ENCODE results near the gene UBE2H. TPM values are rescaled to one million over a fixed set of nuclear protein-coding genes. Genes with fewer than 3 reads are reported as not detected.

Gene UBE2H
- polyA plus RNA-seq, 1 of the 3 experiments (the other 2 are of a cell fraction) = 129 TPM

DNA sequence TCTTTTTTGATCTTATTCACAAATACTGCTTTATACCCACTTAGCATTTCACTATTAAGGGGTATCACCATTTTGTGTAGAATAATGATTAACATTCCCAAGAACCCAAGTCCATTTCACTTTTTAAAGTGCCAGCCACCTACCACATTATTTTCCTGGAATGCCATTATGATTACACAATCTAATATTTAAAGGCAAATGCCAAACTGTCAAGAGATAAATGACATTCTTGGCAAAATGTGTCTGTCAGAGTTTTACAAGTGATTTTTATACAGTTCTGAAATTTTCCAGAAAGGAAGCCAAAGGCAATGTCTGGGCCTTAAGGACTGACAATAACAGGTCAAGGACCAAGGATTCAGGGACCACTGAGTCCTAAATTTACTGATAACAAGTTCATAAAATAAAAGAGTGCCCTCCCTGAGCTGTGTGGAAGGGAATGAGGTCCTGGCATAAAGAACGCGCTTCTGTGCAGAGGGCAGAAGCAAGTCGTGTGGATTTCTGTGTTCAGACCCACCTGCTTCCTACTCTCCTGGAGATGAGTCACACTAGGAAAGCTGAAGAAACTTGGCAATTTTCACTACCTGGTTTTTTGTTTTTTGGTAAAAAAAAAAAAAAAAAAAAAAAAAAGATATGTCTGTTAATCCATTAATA lies 66.5 kb downstream of the UBE2H start:
- POLR2A ChIA-PET = no interaction called here
- no peak overlapping the region for H3K4me3 ChIP-seq (ENCODE audit: low read depth in 2 of 2, low read length in 1 of 2)

More for the DNA sequence above, 66.5 kb downstream of the UBE2H start:
- CTCF ChIA-PET = no interaction called here
- WGBS (ENCODE audit: low lambda C conversion rate) = 79% methylated on average over 3 of the region's 3 CpGs
- Histone ChIP-seq H2AFZ (ENCODE audit: low read depth) (no peak overlapping the region), H3K79me2 (ENCODE audit: insufficient read depth) (peaks cover 92% of the 10 kb centered on the region), H3K4me2 (no peak overlapping the region; the same call in 1 of the 2 replicates), H3K9ac (no peak overlapping the region), H3F3A (replicated peaks; ENCODE audit: insufficient read depth) (peaks cover 40% of the 10 kb centered on the region), H3K4me1 (ENCODE audit: control insufficient read depth in 1 of 2, insufficient read depth in 2 of 2, low read depth in 1 of 2, low read length in 1 of 2) (peaks cover 18 to 29% of the 10 kb centered on the region in 2 experiments), H3K36me3 (replicated peaks in 1 of 2; ENCODE audit: control insufficient read depth in 1 of 2, insufficient read depth in 2 of 2, low read length in 1 of 2) (peaks cover 0 to 40% of the 10 kb centered on the region in 2 experiments), H3K9me3 (no peaks in the 10 kb centered on the region), H4K20me1 (ENCODE audit: insufficient read depth) (no peaks in the 10 kb centered on the region; the same call in 1 of the 2 replicates), H3K9me2 (no peaks in the 10 kb centered on the region), H3K27me3 (ENCODE audit: insufficient read depth) (no peaks in the 10 kb centered on the region), H3K27ac (ENCODE audit: low read depth in 2 of 2, low read length in 1 of 2) (peak overlapping the region; percentile 5 to 36)
- peak; percentile 17; the same call in 1 of the 2 replicates for TF ChIP-seq JUND (IDR thresholded peaks at IDR 0.05)
- TF ChIP-seq, protein P1, sequence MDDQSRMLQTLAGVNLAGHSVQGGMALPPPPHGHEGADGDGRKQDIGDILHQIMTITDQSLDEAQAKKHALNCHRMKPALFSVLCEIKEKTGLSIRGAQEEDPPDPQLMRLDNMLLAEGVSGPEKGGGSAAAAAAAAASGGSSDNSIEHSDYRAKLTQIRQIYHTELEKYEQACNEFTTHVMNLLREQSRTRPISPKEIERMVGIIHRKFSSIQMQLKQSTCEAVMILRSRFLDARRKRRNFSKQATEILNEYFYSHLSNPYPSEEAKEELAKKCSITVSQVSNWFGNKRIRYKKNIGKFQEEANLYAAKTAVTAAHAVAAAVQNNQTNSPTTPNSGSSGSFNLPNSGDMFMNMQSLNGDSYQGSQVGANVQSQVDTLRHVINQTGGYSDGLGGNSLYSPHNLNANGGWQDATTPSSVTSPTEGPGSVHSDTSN (IDR thresholded peaks at IDR 0.05) = peak; percentile 87
- no peak for TF ChIP-seq EZH2phosphoT487 (IDR thresholded peaks at IDR 0.05; ENCODE audit: borderline replicate concordance, low read depth)
- no peak for TF ChIP-seq YY1 (IDR thresholded peaks at IDR 0.05; ENCODE audit: low read depth)
- TF ChIP-seq TCF12 (IDR thresholded peaks at IDR 0.05) = peak; percentile 63; the same call in 1 of the 2 replicates
- TF ChIP-seq, protein P2, sequence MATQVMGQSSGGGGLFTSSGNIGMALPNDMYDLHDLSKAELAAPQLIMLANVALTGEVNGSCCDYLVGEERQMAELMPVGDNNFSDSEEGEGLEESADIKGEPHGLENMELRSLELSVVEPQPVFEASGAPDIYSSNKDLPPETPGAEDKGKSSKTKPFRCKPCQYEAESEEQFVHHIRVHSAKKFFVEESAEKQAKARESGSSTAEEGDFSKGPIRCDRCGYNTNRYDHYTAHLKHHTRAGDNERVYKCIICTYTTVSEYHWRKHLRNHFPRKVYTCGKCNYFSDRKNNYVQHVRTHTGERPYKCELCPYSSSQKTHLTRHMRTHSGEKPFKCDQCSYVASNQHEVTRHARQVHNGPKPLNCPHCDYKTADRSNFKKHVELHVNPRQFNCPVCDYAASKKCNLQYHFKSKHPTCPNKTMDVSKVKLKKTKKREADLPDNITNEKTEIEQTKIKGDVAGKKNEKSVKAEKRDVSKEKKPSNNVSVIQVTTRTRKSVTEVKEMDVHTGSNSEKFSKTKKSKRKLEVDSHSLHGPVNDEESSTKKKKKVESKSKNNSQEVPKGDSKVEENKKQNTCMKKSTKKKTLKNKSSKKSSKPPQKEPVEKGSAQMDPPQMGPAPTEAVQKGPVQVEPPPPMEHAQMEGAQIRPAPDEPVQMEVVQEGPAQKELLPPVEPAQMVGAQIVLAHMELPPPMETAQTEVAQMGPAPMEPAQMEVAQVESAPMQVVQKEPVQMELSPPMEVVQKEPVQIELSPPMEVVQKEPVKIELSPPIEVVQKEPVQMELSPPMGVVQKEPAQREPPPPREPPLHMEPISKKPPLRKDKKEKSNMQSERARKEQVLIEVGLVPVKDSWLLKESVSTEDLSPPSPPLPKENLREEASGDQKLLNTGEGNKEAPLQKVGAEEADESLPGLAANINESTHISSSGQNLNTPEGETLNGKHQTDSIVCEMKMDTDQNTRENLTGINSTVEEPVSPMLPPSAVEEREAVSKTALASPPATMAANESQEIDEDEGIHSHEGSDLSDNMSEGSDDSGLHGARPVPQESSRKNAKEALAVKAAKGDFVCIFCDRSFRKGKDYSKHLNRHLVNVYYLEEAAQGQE (IDR thresholded peaks at IDR 0.05; ENCODE audit: low read depth, low read length) = no peak
- peak; percentile 41; the same call in 1 of the 2 replicates for TF ChIP-seq NFIC (IDR thresholded peaks at IDR 0.05; ENCODE audit: borderline replicate concordance)
- TF ChIP-seq, protein P3, sequence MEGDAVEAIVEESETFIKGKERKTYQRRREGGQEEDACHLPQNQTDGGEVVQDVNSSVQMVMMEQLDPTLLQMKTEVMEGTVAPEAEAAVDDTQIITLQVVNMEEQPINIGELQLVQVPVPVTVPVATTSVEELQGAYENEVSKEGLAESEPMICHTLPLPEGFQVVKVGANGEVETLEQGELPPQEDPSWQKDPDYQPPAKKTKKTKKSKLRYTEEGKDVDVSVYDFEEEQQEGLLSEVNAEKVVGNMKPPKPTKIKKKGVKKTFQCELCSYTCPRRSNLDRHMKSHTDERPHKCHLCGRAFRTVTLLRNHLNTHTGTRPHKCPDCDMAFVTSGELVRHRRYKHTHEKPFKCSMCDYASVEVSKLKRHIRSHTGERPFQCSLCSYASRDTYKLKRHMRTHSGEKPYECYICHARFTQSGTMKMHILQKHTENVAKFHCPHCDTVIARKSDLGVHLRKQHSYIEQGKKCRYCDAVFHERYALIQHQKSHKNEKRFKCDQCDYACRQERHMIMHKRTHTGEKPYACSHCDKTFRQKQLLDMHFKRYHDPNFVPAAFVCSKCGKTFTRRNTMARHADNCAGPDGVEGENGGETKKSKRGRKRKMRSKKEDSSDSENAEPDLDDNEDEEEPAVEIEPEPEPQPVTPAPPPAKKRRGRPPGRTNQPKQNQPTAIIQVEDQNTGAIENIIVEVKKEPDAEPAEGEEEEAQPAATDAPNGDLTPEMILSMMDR (IDR thresholded peaks at IDR 0.05) = no peak
- TF ChIP-seq POLR2AphosphoS5 (IDR thresholded peaks at IDR 0.05; ENCODE audit: low read depth, low read length) = 0 out of 2 replicates have a peak, but pooled peaks have one; percentile 9
- TF ChIP-seq FOXM1 (IDR thresholded peaks at IDR 0.05; ENCODE audit: low read depth) = no peak
- TF ChIP-seq, protein P4, sequence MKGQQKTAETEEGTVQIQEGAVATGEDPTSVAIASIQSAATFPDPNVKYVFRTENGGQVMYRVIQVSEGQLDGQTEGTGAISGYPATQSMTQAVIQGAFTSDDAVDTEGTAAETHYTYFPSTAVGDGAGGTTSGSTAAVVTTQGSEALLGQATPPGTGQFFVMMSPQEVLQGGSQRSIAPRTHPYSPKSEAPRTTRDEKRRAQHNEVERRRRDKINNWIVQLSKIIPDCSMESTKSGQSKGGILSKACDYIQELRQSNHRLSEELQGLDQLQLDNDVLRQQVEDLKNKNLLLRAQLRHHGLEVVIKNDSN (IDR thresholded peaks at IDR 0.05; ENCODE audit: borderline replicate concordance, low read depth) = no peak
- TF ChIP-seq FOSL2 (IDR thresholded peaks at IDR 0.05; ENCODE audit: borderline replicate concordance, low read depth) = 0 out of 2 replicates have a peak, but pooled peaks have one; percentile 3
- TF ChIP-seq, protein P5, sequence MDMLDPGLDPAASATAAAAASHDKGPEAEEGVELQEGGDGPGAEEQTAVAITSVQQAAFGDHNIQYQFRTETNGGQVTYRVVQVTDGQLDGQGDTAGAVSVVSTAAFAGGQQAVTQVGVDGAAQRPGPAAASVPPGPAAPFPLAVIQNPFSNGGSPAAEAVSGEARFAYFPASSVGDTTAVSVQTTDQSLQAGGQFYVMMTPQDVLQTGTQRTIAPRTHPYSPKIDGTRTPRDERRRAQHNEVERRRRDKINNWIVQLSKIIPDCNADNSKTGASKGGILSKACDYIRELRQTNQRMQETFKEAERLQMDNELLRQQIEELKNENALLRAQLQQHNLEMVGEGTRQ (IDR thresholded peaks at IDR 0.05; ENCODE audit: borderline replicate concordance, low read depth, low read length) = no peak
- TF ChIP-seq RCOR1 (IDR thresholded peaks at IDR 0.05; ENCODE audit: low read length) = no peak
- TF ChIP-seq SMC3 (IDR thresholded peaks at IDR 0.05; ENCODE audit: low read depth, low read length) = no peak
- TF ChIP-seq EP300 (IDR thresholded peaks at IDR 0.05; ENCODE audit: borderline replicate concordance in 1 of 2, low read depth in 1 of 2, low read length in 1 of 2) = peak in 1 of 2 experiments; percentile 41; a peak in 1 of 4 replicates
- no peak for TF ChIP-seq NRF1 (IDR thresholded peaks at IDR 0.05; ENCODE audit: low read depth, low read length)
- no peak for TF ChIP-seq GABPA (IDR thresholded peaks at IDR 0.05; ENCODE audit: low read depth)
- TF ChIP-seq TEAD4 (IDR thresholded peaks at IDR 0.05; ENCODE audit: borderline replicate concordance, insufficient read depth) = 0 out of 2 replicates have a peak, but pooled peaks have one; percentile 41
- DNase-seq = no peak

Data from SK-N-SH (cell line).